NCI-H1105 (cell line): ENCODE measurements around the gene CERS6.
"Not testable (repeated sequence)": the region's sequence is repeated elsewhere in the genome, so short reads cannot be mapped to it uniquely, and the experiment has no call there.

ENCODE experiments used
- DNase-seq: peaks from one replicate; lab custom pipeline; 2025; lab: John Stamatoyannopoulos, UW

CERS6 gene

GRCh38 chr2:168640039-168640438 is 184.0 kb downstream of the CERS6 start:
- DNase-seq: no peak

- no peak for DNase-seq
These were observed 185.6 kb downstream of the CERS6 start for GRCh38 chr2:168641636-168642035.

GRCh38 chr2:168642873-168643272 is 186.8 kb downstream of the CERS6 start:
- no peak for DNase-seq

GRCh38 chr2:168643979-168644378 is 187.9 kb downstream of the CERS6 start:
- no peak for DNase-seq

GRCh38 chr2:168645696-168646338 is 189.7 kb downstream of the CERS6 start:
- no peak for DNase-seq

- DNase-seq: no peak
These were observed 193.0 kb downstream of the CERS6 start for GRCh38 chr2:168649105-168649504.

- DNase-seq: no peak
These were observed 193.5 kb downstream of the CERS6 start for GRCh38 chr2:168649562-168649961.

- DNase-seq: no peak
These were observed 194.1 kb downstream of the CERS6 start for GRCh38 chr2:168650139-168650538.

GRCh38 chr2:168650781-168651180 is 194.7 kb downstream of the CERS6 start:
- no peak for DNase-seq

- no peak for DNase-seq
These were observed 197.2 kb downstream of the CERS6 start for GRCh38 chr2:168652997-168653921.

- DNase-seq: no peak
These were observed 198.6 kb downstream of the CERS6 start for GRCh38 chr2:168654705-168655104.

- no peak for DNase-seq
These were observed 199.1 kb downstream of the CERS6 start for GRCh38 chr2:168655207-168655606.

GRCh38 chr2:168657378-168657777 is 201.3 kb downstream of the CERS6 start:
- not testable (repeated sequence) for DNase-seq

GRCh38 chr2:168658706-168659105 is 202.6 kb downstream of the CERS6 start:
- peak; percentile 44 for DNase-seq

GRCh38 chr2:168660870-168661862 is 205.1 kb downstream of the CERS6 start:
- DNase-seq: no peak

GRCh38 chr2:168661863-168662256 is 205.8 kb downstream of the CERS6 start:
- no peak for DNase-seq

GRCh38 chr2:168662651-168663208 is 206.7 kb downstream of the CERS6 start:
- DNase-seq: no peak

- DNase-seq: peak; percentile 41
These were observed 207.9 kb downstream of the CERS6 start for GRCh38 chr2:168663993-168664392.

GRCh38 chr2:168664715-168665114 is 208.6 kb downstream of the CERS6 start:
- not testable (repeated sequence) for DNase-seq

GRCh38 chr2:168666339-168666738 is 210.3 kb downstream of the CERS6 start:
- no peak for DNase-seq

- no peak for DNase-seq
These were observed 211.1 kb downstream of the CERS6 start for GRCh38 chr2:168667156-168667555.

- DNase-seq: no peak
These were observed 213.1 kb downstream of the CERS6 start for GRCh38 chr2:168669151-168669550.
